ENCODE data around the gene STK32A.

The STK32A gene

DNA sequence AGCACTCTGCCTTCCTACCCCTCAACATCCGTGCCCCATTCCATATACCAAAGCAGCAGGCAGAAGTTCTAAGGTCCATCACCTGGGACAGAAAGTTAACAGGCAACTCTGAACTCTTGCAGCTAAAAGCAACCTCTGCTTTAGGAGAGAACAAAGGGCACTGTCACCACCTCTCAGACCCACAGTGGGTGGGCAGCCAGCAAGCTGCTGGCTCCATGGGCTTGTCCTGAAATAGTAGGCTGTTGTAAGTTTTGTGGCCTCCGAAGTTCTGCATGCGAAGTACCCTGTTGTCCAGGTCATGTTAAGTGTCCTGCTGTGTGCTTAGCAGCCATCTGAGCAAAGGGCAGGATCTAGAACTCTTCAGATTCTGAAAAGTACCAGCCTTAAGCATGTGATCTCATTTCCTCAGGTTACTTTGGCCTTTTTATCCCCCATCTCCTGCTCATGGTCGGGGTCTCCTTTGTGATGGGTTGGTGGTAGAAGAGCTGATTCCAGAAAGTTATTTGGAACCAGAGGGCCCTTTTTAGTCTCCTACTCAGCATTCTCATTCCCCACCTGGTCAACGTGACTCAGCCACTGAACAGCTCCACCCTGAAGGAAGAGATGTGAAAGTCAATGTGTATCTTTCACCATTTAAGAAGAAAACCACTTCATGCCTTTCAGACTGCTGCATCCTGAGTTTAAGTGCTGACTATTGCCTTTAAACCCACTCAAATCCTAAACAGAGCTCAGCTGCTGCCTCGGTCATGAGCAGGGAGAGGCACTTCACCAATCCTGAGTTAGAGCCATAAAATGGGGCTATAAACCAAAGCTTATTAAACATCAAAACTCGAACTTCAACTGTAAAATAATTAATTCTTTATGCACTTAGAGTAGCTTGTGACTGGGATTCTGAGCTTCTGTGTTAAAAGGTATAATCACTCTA lies 153.6 kb downstream of the STK32A start:
- in situ Hi-C loops (cut with MboI; ENCODE audit: low sequenced_read_pairs) = no loop called here

DNA sequence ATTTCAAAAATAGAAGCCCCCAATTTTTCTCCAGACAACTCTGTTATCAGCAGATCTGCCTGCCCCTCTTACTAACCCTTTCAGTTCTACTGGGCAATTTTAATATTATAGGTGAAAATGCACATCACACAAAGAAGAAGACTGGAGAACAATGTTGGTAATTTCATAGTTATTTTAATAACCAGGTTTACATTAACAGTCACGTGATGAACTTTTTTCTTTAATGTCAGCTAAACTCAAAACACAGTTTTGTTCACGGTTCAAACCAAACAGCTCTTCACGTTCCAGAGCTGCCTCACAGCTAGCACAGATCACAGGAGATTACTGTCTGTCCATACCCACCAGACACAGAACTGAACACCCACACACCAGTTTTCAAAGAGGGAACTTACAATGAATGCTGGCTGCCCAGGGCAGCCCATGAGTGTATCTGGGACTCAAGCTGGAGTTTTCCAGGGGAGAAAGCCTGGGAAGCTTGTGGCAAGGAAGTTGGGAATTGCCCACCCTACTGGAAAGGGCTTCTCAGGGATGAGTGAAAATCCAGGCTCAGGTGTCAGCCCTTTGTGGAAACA lies 155.9 kb downstream of the STK32A start:
- in situ Hi-C loops (cut with MboI; ENCODE audit: low sequenced_read_pairs) = no loop called here

DNA sequence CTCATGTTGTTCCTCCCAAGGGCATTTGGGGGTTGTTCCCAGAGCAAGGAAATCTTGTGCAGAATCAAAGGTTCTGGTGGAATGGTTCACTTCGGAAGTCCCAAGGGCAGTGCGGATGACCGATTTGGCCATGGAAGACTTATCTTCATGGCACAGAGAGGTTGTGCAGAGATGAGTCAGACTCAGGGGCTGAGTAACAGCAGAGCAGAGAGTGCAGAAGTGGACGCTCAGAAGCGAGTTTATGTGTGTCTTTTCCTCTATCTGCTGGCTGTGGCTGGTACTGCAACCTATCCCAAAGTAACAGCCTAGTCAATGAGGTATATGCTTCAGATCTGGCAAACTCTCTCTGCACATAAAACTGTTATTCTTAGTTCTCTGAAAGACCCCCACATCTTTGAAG lies 157.0 kb downstream of the STK32A start:
- in situ Hi-C loops (cut with MboI; ENCODE audit: low sequenced_read_pairs) = no loop called here

DNA sequence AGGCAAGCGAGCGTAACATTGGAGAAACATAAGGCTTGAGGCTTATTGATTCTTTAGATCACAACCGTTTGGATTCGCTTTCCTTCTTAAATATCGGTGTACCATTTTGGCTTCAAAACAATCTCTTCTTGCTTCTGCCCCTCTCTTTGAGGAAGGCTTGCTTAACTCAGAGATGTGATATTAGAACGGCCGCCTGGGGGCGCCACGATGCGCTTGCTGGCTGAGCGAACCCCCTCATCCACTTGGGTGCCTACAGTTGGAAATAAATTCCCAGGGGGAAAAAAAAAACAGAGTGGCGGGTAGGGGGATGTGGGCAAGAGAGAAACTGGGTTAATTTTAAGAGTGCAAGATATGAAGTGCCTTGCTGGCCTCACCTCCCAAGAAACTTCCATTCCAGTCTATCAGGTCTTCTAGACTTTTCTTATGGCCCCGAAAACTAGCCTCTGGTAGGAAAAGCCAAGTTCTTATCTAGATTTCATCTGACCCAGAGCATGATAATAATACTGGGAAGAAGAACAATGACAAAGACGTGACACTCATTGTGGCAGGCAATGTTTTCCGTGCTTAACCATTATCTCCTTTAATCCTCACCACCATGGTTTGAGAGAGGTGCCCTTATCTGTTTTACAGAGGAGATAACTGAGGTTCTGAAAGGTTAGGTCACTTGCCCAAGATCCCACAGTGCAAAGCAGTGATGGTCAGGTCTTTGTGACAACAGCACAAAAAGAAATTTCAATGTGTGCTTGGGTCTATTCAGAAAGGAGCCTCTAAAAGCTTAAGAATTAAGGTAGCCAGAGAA lies 159.2 kb downstream of the STK32A start:
- in situ Hi-C loops (cut with MboI; ENCODE audit: low sequenced_read_pairs) = no loop called here

DNA sequence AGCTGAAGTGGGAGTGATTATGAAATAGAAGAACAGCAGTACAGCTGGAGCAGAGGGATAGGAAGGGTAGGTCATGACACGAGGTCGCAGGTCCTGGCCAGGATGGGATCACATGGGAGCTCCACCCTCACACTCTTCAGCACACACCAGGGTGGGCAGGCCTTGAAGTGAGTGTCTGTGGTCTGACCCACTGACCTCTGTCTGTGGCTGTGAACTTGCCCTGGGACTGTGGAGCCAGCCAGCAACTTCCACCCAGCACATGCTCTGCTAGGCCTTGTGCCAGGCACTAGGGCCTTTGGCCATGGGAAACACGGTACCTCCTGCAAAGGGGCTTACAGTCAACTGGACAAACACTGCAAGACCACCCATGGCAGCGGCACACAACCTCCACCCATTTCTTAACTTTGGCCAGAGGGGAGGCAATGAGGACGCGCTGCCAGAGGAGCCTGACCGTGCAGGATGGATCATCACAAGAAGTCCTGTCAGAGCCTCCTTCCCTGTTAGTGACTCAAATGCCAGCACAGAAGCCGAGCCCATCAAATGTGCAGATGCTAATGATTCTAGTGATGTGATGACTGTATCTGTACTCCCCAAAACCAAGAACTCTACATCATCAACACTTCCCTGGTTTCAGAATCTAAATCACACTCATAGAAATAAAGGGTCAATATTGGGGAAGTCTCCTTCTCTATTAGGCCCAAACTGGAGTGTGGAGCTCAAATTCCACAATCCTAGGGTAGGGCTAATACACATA lies 161.4 kb downstream of the STK32A start:
- in situ Hi-C loops (cut with MboI; ENCODE audit: low sequenced_read_pairs) = no loop called here

DNA sequence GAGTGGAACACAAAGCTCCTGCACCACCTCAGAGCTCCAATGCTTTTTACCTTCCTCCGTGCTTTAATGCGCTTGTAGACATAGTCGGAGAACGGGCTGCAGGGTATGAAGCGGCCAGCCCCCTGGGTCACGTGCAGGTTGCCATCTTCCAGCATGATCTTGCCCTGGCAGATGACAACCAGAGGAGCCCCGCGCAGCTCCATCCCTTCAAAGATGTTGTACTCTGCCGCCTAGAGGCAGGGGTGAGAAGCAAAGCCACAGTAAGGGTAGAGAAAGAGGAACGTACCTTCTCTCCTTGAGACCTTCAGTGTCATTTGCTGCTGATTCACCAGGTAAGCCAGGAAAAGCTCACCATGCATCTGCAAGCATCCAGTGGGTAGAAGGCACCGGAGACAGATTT lies 162.8 kb downstream of the STK32A start:
- in situ Hi-C loops (cut with MboI; ENCODE audit: low sequenced_read_pairs) = no loop called here

DNA sequence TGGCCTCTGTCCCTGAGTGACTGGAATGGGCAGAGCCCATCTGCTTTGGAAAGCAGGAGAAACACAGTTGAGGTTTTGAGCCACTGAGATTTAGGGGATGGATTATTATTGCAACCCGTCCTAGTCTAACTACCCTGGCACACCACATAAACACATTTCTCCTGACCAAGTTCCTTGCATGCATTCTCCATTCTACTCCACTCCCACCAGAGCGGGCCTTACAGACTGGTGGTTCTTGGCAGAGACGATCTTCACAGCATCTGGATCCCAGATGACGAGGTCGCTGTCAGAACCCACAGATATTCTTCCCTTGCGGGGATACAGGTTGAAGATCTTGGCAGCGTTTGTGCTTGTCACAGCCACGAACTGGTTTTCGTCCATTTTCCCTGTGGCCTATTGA lies 164.0 kb downstream of the STK32A start:
- in situ Hi-C loops (cut with MboI; ENCODE audit: low sequenced_read_pairs) = no loop called here

DNA sequence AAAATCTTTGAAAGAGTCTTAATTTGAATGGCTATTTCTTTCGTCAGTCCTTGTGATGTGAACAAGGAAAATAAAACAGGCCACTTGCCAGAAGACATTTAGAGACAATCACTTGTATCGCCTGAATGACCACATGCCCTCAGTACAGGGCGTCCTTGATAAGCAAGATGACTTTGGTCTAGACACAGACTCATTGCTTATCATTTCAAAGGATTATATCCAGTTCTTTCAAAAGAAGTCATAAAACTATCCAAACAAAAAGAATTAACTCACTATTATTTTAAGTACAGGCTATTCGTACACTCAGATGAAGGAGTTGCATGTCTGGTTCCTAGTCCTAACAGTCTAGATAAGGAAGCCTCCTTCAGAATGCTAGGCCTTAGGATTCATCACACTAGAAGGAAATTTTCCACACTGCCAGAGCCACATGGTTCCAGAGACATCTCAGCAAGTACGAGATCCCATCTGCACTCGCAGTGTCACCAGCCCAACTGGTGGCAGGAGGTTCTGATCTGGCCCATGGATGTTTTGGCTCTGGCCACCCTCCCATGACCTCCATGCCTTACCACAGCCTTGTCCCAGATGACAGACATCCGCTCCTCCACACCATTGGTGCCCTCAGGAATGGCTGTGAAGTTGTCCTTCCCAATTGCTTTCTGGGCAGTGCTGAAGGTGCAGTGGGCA lies 165.4 kb downstream of the STK32A start:
- in situ Hi-C loops (cut with MboI; ENCODE audit: low sequenced_read_pairs) = no loop called here

DNA sequence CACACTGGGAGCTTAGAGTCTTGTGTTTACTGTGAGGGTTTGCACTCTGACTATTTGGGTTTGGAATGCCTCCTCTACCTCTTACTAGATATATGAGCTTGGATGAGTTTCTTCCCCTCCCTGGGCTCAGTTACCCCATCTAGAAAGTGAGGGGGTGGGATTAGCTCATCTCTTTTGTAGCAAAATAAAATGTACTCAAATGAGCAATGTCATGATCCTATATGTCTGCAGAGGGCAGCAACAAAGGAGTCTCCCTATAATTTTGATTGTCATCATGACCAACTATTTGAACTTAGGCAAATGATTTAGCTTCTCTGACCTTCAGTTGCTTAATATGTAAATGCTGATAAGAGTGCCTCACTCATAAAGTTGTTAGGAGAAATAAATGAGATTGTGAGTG lies 166.1 kb downstream of the STK32A start:
- in situ Hi-C loops (cut with MboI; ENCODE audit: low sequenced_read_pairs) = no loop called here

DNA sequence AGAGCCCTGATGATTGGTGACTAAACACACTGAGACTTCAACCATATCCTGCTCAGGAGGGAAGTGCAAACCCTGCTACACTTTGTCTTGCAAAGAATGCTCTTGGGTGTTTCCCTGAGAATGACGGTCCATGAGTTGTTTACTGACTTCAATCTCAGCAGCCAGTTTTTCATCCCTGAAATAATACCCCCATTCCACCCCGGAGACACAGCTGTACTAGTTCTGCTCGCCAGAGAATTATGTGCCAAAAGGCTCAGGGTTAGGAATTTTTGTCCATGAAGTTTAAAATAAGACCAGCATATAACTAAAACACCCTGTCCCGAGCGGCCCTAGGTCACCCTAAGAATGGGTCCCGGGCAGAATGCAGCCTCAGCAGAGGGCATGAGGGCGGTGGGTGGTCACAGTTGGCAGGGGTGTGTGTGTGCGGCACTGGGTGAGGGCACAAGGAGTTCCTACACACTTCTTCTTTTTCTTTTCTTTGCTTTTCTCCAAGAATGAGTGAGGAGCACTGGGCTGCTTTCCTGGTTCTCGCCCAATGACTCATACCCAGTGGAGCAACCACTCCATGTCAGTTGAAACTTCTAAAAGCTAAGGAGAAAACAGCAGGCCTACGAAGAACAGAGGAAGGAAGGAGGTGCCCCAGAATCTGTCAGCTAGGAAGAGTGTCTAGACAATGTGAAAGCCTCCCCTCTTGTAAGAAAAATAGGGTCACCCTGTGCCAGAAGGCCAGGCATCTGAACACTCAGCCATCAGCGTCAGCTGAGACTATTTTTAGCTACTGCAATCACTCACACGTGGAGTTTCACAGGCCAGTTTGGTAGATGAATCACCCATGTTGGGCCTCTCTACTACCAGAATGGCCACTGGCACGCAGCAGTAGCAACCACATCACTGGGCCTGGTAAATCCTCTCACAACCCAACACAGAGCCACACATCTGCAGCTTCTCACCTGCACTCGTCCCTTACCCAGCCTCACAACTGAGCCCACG lies 169.1 kb downstream of the STK32A start:
- in situ Hi-C loops (cut with MboI; ENCODE audit: low sequenced_read_pairs) = no loop called here

DNA sequence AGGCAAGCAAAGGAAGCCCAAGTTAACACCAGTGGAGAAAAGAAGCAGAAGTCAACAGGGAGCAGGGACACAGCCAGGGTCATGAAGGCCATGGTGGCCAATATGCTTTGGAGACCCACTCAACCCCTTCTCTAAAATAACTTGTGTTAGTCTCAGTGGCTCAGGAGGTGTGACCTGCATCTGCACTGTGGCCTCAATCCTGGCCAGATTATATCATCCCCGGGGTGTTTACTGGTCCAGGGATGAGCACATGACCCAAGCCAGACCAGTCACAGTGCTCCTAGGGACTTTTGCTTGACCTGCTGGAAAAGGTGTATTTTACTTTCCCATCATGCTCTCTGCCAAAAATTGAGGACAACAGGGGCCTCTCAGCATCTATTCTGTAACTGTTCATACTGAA lies 169.9 kb downstream of the STK32A start:
- in situ Hi-C loops (cut with MboI; ENCODE audit: low sequenced_read_pairs) = no loop called here

DNA sequence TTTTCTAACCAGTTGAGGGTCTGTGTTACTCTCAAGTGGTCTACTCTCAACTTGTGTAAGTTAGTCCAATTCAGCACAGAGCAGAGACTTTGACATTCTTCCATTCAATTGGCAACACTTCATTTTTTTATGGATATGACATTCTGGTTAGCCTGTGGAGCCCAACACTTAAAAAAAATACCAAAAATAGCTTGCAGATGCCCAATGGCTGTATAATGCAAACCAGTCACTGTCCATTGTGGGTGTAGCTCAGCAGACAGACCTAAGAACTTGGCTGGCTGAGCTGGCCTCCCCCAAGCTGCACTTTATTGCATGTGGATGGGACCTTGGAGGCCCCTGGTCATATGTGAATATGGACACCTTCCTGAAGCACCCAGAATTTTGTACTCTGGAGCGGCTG lies 171.8 kb downstream of the STK32A start:
- in situ Hi-C loops (cut with MboI; ENCODE audit: low sequenced_read_pairs) = no loop called here

DNA sequence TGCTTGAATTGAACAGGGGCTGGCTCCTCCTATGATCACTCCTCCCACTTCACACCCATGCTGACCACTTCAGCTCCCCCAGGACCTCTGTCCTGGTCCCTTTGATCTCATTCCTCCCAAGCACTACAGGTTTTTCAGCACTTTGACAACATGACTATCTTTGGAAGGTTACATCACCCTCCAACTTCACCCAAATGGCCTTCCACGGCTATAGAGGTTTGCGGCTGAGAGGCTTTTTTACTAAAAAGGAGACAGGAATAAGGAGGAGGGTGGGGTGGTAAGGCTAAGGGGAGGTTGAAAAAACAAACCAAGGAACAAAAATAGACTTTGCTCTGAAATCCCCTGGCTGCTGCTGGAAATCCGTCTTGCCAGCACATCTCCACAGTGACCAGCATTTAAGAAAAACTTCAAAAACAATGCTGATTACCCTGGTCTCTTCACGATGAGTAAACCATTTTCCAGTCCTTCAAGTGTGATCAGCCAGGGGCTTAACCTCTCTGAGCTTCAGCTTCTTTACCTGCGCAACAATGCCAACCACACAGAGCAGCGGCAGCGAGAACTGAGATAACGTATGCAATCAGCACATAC lies 172.4 kb downstream of the STK32A start:
- in situ Hi-C loops (cut with MboI; ENCODE audit: low sequenced_read_pairs) = no loop called here

DNA sequence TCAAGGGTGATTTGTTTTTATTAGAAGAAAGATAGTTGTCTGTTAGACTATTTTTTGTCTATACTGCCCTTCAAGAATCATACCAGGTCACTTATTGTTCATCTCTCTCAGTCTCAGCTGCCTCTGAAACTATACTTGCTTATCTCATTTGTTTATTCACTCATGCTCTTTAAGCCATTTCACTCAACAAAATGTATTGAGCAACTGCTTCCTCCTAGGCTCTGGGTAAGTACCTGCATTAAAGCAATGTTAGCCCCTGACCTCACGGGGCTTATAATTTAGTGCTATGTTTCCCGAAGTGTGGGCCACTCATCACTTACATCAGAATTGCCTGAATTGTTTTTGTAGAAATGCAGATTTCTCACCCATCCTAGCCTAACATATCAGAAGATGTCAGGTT lies 174.2 kb downstream of the STK32A start:
- in situ Hi-C loops (cut with MboI; ENCODE audit: low sequenced_read_pairs) = no loop called here

DNA sequence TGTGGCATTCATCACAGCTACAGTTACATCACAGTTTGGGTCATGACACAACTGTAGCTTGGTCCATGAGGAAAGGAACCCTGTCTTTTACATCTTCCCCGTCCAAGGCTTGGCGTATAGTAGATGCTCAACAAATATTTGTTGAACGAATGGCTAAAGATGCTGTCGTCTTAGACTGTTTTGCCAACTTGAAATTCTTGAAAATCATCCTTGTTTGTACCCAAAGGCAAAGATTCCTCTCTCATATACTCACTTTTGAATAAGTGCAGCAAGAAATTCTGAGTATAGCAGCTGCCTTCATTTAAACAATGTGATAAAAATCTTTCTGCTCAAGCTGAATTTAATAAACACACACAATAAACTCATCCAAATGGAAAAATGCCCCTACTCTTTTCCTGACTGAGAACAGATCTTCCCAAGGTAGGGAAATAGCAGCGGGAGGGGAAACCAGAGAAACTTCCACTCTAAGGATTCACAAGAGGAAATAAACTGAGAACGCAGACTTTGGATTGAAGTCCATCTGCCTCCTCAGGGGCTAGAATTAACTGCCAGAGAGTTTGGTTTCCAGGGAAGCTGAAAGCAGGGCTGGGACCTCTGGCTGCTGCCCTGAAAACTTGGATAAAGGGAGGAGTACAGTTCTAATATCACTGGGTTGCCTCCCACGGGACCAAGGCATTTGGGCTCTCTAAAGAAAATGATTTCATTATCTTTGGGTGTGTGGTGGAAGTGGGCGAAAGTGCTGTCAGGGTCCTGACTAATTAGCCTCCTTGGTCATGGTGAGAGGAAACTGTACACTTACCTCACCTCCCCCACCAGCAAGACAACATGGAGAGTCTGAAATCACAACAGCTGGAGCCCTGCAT lies 175.9 kb downstream of the STK32A start:
- in situ Hi-C loops (cut with MboI; ENCODE audit: low sequenced_read_pairs) = no loop called here

DNA sequence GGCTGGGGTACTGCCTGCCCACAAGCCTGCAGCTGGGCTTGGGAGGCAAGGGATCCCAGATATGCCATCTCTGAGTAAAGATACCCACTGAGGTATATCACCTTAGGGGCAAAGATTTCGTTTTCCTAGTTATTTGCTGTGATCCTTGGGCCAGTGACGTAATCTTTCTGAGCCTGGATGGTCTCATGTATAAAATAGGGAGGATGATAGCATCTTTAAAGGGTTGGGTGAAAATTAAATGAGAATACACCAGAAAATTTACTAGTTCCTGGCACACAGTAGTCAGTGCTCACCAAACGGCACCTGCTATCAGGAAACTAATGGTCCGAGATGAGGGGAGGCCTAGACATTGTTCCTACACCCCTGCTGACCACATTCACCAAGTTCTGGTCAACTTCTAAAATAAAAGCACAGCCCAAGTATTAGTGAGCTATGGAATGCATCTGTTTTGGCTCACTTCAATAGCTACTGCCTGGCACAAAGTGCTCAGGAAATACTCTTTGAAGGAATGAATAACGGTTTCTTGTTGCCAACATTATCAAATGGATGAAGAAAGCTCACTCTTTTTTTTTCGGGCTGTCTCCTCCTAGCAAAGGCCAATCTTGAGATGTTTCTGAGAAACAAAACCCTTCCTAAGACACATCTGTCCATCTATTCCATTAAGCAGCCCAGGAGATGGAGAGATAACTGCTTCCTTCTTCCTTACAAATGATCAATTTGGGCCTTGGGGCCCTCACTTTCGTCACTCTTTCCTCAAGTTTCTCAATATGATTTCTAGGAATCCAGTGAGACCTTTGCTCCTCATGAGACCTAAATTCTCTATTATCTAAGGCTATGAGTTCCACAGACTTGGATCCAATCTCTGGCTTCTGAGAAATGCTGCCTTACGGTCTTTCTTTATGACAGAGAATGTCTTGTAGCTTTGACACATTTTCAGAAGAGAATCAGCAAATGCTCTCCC lies 176.8 kb downstream of the STK32A start:
- in situ Hi-C loops (cut with MboI; ENCODE audit: low sequenced_read_pairs) = no loop called here

DNA sequence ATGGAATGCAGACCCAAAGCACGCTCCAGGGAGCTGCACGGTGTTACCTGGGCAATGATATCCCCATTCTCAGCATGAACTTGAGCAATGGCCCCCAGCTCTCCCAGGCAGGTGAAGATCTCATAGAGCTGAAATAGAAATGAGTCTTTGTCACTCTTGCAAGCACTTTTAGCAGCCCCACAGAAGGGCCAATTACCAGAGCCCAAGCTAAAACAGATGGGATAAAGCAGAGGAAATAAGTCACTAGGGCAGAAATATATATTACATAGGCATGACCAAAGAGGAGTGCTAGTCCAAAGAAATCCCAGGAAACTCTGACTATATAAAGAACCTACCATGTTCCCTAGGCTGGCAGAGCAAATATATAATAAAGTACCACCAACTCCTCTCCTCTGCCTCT lies 177.7 kb downstream of the STK32A start:
- in situ Hi-C loops (cut with MboI; ENCODE audit: low sequenced_read_pairs) = no loop called here
